ENCODE data around the gene CD38. TPM values are rescaled to one million over a fixed set of nuclear protein-coding genes. Genes with fewer than 3 reads are reported as not detected.
"Not testable (repeated sequence)": the region's sequence is repeated elsewhere in the genome, so short reads cannot be mapped to it uniquely, and the experiment has no call there.

CD38 gene
- total RNA-seq, 1 donor from 2014 or later, result 2.5 TPM

GRCh38 chr4:15847746-15848145, 69.6 kb downstream of the CD38 start:
- intact Hi-C loops (cut with DNase I), result no loop called here
- ATAC-seq (ENCODE audit: poor library complexity) (no peak), DNase-seq (no peak)

GRCh38 chr4:15848191-15848842, 70.2 kb downstream of the CD38 start:
- DNase-seq, result no peak
- no peak for ATAC-seq (ENCODE audit: poor library complexity)
- intact Hi-C loops (cut with DNase I), result no loop called here

- DNase-seq (no peak), ATAC-seq (ENCODE audit: poor library complexity) (no peak)
- intact Hi-C loops (cut with DNase I), result no loop called here
Observed at GRCh38 chr4:15851969-15852368, 73.8 kb downstream of the CD38 start.

GRCh38 chr4:15852524-15852923, 74.4 kb downstream of the CD38 start:
- ATAC-seq (ENCODE audit: poor library complexity), result no peak
- intact Hi-C loops (cut with DNase I), result no loop called here
- no peak for DNase-seq

GRCh38 chr4:15853345-15853744, 75.2 kb downstream of the CD38 start:
- ATAC-seq (ENCODE audit: poor library complexity) (no peak), DNase-seq (no peak)
- intact Hi-C loops (cut with DNase I), result no loop called here

- peak; percentile 88 for ATAC-seq (ENCODE audit: poor library complexity)
- intact Hi-C loops (cut with DNase I), result no loop called here
- peak; percentile 75 for DNase-seq
Observed at GRCh38 chr4:15855804-15856475, 77.8 kb downstream of the CD38 start.

GRCh38 chr4:15861198-15861597, 83.1 kb downstream of the CD38 start:
- DNase-seq; ATAC-seq (ENCODE audit: poor library complexity); intact Hi-C loops (cut with DNase I): not testable (repeated sequence)

- DNase-seq, result no peak
Observed at GRCh38 chr4:15864651-15865566, 86.8 kb downstream of the CD38 start.

GRCh38 chr4:15868111-15868510, 90.0 kb downstream of the CD38 start:
- ATAC-seq (ENCODE audit: poor library complexity), result no peak
- intact Hi-C loops (cut with DNase I), result no loop called here
- DNase-seq, result no peak

More at GRCh38 chr4:15864651-15865566, 86.8 kb downstream of the CD38 start:
- ATAC-seq (ENCODE audit: poor library complexity), result no peak
- intact Hi-C loops (cut with DNase I), result no loop called here

GRCh38 chr4:15868826-15869413, 90.8 kb downstream of the CD38 start:
- DNase-seq, result no peak
- ATAC-seq (ENCODE audit: poor library complexity), result no peak
- intact Hi-C loops (cut with DNase I), result no loop called here

- intact Hi-C loops (cut with DNase I), result no loop called here
- ATAC-seq (ENCODE audit: poor library complexity) (no peak), DNase-seq (no peak)
Observed at GRCh38 chr4:15870079-15870478, 92.0 kb downstream of the CD38 start.

- no peak for ATAC-seq (ENCODE audit: poor library complexity)
- DNase-seq, result no peak
- intact Hi-C loops (cut with DNase I), result no loop called here
Observed at GRCh38 chr4:15870921-15871664, 93.0 kb downstream of the CD38 start.

- ATAC-seq (ENCODE audit: poor library complexity) (peak; percentile 65), DNase-seq (no peak)
- intact Hi-C loops (cut with DNase I), result no loop called here
Observed at GRCh38 chr4:15873117-15873516, 95.0 kb downstream of the CD38 start.

- intact Hi-C loops (cut with DNase I), result no loop called here
- DNase-seq (no peak), ATAC-seq (ENCODE audit: poor library complexity) (no peak)
Observed at GRCh38 chr4:15874671-15875070, 96.5 kb downstream of the CD38 start.

- DNase-seq (no peak), ATAC-seq (ENCODE audit: poor library complexity) (no peak)
- intact Hi-C loops (cut with DNase I), result no loop called here
Observed at GRCh38 chr4:15875663-15876460, 97.7 kb downstream of the CD38 start.

- ATAC-seq (ENCODE audit: poor library complexity) (no peak), DNase-seq (no peak)
- intact Hi-C loops (cut with DNase I), result no loop called here
Observed at GRCh38 chr4:15878011-15878410, 99.9 kb downstream of the CD38 start.

- intact Hi-C loops (cut with DNase I), result loop anchor here (5.0 kb wide), 3 partner anchors 75 to 380 kb away; no protein-coding TSS in a partner anchor
- DNase-seq, result no peak
- ATAC-seq (ENCODE audit: poor library complexity), result no peak
Observed at GRCh38 chr4:15881820-15882219, 103.7 kb downstream of the CD38 start.

- intact Hi-C loops (cut with DNase I), result loop anchor here (5.0 kb wide), 3 partner anchors 75 to 380 kb away; no protein-coding TSS in a partner anchor
- no peak for DNase-seq
- ATAC-seq (ENCODE audit: poor library complexity), result peak; percentile 97
Observed at GRCh38 chr4:15882675-15883086, 104.6 kb downstream of the CD38 start.

All from Right ventricle myocardium superior (tissue), 1 donor.